HG03575 (cell line): ENCODE results near the gene BTBD2.

Source experiments
- ATAC-seq: cut with Tn5 transposase; IDR thresholded peaks from one replicate; pipeline ENCODE4 v1.9.1; 2021; ENCODE audit not compliant: unreplicated experiment, insufficient number of reproducible peaks, low FRiP score; ENCODE audit errors: extremely low read depth

The BTBD2 gene

DNA sequence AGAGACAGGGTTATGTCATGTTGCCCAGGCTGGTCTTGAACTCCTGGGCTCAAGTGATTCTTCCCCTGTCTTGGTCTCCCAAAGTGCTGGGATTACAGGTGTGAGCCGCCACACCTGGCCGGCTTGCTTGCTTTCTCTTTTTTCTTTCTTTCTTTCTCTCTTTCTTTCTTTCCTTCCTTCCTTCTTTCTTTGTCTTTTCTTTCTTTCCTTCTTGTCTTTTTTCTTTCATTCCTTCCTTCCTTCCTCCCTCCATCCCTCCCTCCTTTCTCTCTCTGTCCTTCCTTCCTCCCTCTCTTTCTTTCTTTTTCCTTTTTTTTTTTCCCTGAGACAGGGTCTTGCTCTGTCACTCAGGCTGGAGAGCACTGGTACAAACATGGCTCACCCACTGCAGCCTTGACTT is 6.8 kb upstream of the BTBD2 start:
- no peak for ATAC-seq

GRCh38 chr19:2021453-2022140 is 6.1 kb upstream of the BTBD2 start:
- no peak for ATAC-seq

DNA sequence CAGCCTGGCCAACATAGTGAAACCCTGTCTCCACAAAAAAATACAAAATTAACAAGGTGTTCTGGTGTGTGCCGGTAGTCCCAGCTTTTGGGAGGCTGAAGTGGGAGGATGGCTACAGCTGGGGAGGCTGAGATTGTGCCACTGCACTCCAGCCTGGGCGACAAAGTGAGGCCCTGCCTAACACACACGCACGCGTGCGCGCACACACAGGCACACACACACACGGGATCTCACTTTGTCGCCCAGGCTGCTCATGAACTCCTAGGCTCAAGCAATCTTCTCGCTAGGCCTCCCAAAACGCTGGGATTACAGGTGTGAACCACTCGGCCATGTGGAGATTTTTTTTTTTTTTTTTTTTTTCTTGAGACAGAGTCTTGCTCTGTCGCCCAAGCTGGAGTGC is 3.2 kb upstream of the BTBD2 start:
- ATAC-seq, result no peak

- ATAC-seq, result no peak
Measured at GRCh38 chr19:2016041-2016807, 710 bp upstream of the BTBD2 start.

GRCh38 chr19:2014731-2015607 is 545 bp downstream of the BTBD2 start:
- no peak for ATAC-seq

- no peak for ATAC-seq
Measured at GRCh38 chr19:2014131-2014571, 1.4 kb downstream of the BTBD2 start.

DNA sequence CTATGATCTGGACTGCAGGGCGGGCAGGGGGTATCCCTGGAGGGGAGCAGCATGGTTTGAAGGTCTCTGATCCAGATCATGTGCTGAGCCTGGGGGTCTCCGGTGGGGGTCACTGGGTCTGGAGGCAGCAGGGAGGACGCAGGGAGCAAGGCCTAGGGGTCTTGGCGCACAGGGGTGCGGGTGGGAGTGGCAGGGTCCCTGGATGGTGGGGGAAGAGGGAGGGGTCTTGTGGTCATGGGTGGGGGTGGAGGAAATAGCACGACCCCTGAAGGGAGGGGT is 1.9 kb downstream of the BTBD2 start:
- no peak for ATAC-seq

- ATAC-seq, result no peak
Measured at GRCh38 chr19:2012941-2013682, 2.4 kb downstream of the BTBD2 start.

GRCh38 chr19:2011169-2011568 is 4.3 kb downstream of the BTBD2 start:
- no peak for ATAC-seq

GRCh38 chr19:2010135-2010668 is 5.3 kb downstream of the BTBD2 start:
- ATAC-seq, result no peak

GRCh38 chr19:2003874-2004273 is 11.6 kb downstream of the BTBD2 start:
- ATAC-seq, result no peak

DNA sequence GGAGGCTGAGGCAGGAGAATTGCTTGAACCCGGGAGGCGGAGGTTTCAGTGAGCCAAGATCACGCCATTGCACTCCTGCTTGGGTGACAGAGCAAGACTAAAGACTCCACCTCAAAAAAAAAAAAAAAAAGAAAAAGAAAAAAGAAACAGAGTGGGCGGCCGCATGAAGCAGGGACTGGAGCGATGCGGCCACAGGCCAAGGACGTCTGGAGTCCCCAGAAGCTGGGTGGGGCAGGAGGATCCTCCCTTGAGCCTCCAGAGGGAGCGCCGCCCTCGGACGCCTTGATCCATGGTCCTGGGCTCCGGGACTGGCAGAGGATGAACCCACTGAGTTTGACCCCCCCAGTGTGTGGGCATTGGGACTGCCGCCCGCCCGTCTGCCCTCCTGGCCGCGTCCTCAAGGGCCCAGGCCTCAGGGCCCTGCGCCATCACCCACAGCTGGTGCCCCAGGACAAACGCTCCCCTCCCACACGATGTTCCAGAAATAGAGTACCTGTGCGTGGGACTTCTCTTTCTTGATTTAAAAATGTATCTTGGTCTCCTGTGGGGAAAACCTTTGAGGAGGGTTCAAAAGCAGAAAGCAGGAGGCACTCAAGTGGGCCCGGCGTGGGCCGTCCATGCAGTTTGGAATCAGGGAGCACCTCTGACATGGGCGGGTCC is 15.5 kb downstream of the BTBD2 start:
- ATAC-seq, result no peak

- no peak for ATAC-seq
Measured at GRCh38 chr19:1998712-1999708, 16.5 kb downstream of the BTBD2 start.

DNA sequence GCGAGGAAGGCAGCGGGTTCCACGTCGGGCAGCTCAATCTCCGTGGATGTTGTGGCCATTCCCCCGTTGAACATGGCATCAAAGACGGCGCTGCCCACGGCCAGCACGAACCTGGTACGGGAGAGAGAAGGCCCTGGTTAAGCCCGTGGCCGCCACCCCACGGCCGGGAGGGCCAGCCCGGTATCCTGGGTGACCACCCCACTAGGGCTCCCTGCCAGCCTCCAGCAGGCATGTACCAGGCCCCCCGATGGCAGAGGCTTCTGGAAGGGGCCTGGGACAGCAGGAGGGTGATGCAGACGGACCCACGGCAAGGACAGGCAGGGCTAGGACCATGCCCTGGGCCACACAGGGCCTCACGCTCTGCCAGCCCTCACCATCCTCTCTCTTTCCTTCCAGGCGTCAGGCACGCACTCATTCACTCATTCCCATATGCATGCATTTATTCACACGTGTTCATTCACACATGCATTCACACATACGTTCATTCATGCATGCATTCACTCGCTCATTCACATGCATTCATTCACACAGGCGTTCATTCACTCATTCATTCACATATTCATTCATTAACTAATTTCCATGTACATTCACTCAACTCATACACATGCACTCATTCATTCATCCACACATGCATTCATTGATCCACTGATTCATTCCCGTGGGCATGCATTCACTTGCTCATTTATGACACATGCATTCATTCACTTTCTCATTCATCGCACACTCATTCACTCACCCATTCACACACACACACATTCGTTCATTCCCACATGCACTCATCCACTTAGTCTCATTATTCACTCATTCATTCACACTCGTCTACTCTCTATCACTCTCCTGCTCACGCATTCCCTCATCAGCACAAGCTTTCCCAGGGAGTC is 17.9 kb downstream of the BTBD2 start:
- no peak for ATAC-seq

DNA sequence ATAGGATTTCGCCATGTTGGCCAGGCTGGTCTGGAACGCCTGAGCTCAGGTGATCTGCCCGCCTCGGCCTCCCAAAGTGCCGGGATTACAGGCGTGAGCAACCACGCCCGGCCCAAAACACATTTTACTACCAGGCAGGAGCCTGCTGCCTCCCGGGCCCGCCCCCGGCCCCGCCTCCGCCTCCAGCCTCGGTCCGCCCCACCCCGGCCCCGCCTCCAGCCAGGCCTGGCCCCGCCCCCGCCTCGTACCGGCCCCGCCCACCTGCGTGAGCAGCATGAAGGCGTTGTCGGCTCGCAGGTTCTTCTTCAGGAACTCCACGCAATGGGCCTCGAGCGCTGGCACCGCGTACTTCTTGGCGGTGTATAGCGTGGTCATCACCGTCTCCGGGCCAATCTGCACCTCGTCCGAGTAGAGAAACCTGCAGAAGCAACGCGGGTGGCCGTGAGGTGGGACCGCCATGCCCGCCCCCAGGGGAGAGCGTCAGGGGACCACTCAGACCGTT is 22.7 kb downstream of the BTBD2 start:
- no peak for ATAC-seq
